Measurements from ENCODE around the gene CACHD1.
"Not testable (repeated sequence)": the region's sequence is repeated elsewhere in the genome, so short reads cannot be mapped to it uniquely, and the experiment has no call there.

CACHD1 gene

DNA sequence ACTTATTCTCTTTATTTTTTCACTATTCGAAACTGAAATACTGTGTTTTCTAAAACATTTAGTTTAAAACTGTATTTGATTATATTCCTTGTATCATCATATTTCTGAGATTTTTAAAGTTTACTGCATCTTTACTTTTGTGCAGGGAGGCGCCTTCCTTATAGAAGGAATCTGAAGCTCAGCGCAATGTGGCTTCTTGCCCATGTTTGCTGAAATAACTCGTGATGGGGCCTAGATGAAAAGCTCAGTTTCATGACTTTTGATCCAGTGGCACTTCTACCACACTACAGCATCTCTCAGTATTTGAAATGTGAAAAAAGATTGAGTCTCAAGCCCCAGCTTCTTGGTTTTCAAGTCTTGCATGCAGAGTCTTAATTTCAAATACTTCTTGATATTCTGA lies 28.4 kb downstream of the CACHD1 start:
- DNase-seq = no peak

DNA sequence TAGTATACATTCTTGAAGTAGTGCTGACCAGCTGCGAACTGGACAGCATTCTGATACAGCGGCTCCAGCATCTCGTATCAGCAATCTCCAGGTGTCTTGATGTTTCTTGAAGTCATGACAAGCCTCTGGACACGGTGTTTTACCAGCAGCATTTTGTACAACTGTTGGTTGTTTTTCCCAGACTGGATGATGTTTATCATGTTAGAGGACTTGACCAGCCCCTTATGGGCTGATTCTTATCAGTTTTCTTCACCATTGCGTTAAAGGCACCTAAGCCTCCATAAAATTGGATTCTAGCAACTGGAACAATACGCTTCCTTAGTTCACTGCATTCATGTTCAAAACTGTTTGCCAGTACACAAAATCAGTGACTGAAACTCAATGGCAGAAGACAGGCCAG lies 29.1 kb downstream of the CACHD1 start:
- DNase-seq = no peak

DNA sequence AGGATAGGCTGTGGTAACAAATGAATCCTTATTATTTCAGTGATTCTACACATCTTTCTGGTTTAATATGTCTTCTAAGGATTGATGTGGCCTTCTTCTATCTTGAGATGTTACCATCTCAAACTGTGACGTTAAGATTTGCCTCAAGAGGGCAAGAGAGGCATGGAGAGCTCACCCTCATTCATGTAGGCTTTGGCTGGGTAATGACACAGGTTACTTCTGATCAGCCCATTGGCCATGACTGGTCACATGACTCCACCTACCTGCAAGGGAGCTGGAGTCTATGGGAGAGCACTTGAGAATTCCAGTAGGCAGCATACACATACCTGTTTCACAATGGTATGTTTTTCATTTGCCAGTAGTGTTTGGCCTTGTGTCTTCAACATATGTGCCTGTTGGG lies 30.0 kb downstream of the CACHD1 start:
- DNase-seq = no peak

DNA sequence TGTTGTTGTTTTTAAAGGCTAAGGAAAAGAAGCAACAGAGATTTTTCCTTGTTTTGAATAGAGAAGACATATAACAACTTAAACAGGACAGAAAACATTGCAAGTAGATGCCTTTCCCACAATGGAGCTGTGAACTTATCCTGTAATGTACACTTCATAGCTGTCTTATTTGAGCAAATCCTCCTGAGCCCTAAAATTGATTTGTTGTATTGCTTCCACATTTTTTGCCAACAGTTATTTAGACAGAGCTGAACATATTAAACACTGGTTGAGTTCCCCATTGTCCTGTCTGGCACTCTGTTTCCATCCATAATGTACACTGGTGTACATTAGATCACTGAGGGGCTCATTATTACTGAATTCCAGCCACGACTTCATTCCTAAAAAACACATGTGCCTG lies 32.2 kb downstream of the CACHD1 start:
- no peak for DNase-seq

DNA sequence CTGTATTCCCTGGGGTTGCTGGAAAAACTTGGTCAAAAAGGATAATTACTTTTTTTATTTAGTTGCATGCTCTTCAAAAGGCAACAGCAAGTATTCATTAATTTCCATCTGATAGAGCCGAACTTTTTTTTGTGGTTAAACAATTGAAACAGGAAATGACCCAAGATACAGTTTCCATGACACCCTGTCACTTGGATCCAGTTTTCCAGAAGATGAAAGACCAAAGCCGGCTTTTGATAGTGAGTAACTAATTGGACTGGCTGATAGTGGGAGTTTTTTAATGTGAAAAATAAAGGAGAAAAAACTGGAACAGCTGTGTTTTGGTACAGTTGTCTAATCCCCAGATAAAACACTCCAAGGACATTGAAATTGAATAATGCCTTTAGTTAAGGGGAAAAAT lies 33.0 kb downstream of the CACHD1 start:
- DNase-seq = no peak

DNA sequence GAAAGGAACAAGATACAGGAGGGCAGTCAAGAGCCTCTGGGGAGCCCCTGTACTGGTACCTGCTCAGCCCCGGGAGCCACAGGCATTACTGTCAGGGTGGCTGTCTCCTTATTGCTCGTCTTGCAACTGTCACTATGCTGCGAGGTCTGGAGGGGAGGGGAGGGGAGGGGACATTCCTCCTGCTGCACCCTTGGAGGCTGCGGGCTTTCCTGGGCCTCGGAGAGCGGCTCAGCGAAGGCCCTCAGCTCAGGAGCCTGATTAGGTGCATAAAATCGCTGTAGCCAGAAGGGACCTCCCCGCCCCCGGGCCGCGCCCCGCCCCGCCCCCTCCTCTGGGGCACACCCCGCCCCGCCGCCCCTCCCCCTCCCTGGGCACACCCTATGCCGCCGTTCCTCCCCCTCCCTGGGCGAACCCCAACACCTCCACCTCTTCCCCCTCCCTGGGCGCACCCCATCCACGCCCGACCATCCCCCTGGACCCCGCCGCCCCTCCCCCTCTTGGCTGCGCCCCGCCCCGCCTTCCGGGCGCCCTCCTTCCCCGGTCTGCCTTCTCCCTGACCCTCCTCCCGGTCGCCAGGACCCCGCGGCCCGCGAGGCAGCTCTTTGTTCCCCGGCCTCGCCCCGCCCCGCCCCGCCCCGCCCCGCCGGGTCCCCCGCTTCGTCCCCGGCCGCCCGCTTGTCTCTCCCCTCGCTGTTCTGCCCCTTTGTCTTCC lies 35.5 kb downstream of the CACHD1 start:
- DNase-seq = peak; percentile 59

DNA sequence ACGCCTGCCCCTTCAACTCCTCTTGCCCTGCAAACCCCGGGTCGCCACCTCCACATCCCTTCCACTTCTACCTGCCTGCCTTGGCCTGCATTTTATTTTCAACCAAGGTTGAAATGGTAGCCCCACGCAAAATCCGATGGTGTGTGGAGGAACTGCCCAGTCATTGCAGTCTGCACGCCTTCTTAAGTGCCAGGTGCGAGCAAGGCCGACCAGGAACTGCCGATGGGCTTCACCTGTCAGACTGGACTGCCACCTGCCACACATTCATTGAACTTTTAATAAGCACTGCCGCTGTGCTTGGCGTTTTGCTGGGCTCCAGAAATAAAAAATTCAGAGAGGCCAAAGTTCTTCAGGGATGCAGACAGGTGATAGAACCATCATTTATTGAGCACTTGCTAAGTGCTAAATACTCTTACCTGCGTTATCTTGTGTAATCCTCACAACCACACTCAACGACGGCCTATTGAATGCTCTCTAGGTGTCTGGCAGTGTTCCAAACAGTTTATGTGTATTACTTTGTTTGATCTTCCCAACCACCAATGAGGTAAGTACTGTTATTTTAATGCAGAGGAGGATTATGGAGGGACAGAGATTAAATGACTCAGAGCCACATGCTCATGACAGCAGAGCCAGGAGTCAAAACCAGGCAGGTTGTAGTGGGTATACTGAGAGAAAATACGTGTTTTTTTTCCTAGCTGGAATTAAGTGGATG lies 36.2 kb downstream of the CACHD1 start:
- no peak for DNase-seq

DNA sequence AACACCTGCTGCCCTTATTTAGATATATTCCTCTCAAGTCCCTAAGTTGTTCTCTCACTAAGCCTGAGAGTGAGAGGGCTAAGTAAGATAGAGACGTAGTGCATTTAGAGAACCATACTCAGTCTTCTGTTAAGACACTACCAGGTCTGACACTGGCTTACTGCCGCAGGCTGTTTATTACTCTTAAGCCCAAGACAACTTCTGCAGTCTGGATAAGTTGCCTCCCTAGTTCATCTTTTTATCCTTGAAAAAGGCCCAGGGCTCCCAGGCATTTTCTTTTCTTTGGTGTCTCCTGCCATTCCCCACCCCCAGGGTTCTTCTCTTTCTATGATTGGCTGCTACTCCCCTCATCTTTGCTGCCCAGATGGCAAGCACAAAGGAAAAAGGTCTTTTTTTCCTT lies 38.7 kb downstream of the CACHD1 start:
- no peak for DNase-seq

DNA sequence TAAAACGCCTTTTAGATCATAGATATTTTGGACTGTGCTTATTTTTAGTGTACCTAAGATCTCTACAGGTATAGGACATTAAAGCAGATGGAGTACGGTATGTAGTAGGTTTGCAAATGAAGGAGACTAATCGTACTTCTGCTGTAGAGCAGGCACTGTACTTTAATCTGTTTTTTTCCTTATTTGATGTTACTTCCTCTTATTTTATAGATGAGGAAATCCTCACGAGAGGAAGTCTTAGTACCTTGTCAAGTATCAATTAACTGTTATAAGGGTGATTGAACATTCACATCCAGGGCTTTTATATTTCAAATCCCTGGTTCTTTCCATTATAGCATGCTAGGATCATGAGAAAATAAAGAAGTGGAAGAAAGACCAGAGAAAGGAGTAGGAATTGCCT lies 41.1 kb downstream of the CACHD1 start:
- DNase-seq = no peak

DNA sequence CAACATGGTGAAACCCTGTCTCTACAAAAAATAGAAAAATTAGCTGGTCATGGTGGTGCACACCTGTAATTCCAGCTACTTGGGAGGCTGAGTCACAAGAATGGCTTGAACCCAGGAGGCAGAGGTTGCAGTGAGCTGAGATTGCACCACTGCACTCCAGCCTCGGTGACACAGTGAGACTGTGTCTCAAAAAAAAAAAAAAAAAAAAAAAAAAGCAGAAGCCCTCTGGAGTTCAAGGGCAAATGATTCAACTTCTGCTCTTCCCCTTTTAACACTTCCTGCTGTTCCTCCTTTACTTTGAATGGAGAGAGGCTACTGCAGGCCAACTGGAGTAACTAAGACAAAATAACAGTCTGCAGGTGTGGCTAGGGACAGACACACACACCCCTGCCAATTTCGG lies 42.3 kb downstream of the CACHD1 start:
- not testable (repeated sequence) for DNase-seq

DNA sequence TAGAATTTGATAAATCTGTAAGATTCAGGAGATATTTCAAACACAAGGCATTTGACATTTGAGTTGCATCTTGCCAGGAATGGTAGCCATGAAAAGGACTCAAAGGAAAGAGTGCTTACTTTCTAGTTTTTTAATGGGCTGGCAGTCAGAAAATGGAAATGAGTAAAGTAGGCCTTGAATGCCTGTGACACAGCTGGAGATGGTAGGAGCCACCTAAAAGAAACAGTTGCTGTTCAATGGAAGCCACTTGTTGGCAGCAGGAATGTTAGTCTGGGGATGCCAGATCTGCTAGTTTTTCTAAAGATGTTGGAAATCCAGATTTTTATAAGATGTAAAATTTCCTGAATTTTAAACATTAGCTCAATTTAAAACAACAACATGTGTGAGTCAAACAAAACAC lies 43.6 kb downstream of the CACHD1 start:
- DNase-seq = no peak

DNA sequence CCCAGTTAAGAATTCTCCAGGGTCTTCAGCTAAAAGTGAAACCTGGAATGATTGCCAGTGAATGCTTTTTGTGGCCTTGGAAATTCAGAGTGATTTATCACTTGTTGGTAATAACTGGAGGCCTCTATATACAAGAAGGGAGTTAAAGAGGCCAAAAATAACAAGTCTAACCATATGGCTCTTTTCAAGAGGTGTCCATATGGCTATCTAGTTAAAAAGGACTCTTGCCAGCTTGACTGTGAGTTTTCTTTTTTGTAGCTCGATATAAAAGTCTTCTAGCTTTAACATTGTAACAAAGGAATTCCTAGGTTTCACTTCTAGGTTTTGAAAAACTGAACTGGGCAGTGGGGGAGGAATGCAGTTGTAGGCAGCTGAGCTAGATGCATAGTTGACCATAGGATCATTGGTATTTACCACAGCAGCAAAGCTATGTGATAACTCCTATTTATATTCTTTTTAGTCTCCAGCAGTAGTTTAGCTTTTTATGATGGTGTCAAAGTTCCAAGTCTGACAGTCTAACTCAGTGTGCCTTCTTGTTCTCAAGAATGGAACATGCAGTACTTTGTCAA lies 44.4 kb downstream of the CACHD1 start:
- peak; percentile 39 for DNase-seq

DNA sequence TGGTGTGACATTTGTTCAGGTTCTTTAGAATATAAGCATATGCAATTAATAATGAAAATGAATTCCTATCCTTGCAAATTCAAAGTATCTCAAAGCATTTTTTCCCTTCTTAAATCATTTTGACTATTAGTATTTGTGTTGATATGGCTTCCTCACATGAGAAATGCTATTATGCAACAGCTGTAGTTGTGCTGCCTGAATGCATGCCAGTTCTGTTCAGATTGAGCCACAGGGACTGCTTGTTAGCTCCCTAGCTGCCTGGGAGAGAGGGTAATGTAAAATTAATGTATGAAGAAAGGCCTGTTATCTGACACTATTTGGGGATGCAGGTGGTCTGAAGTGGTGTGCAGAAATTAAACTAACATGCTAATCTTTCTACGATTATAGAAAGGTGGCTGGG lies 45.5 kb downstream of the CACHD1 start:
- no peak for DNase-seq

DNA sequence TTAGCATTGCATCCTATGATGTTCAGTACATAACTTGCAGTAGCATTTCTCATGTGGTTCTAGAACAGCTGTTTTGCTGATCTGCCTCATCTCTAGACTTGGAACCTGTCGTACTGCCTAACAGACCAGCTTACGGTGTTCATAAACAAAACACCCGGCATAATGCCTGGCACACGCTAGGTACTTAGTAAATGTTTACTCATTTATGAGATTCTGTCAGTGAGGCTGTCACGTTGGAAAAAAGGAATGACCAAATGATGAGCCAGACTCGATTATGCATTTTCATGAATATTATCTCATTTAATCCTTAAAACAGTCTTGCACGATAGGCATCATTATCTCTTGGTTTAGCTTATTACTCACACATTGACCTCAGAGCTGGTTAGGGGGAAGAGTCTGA lies 46.4 kb downstream of the CACHD1 start:
- no peak for DNase-seq

DNA sequence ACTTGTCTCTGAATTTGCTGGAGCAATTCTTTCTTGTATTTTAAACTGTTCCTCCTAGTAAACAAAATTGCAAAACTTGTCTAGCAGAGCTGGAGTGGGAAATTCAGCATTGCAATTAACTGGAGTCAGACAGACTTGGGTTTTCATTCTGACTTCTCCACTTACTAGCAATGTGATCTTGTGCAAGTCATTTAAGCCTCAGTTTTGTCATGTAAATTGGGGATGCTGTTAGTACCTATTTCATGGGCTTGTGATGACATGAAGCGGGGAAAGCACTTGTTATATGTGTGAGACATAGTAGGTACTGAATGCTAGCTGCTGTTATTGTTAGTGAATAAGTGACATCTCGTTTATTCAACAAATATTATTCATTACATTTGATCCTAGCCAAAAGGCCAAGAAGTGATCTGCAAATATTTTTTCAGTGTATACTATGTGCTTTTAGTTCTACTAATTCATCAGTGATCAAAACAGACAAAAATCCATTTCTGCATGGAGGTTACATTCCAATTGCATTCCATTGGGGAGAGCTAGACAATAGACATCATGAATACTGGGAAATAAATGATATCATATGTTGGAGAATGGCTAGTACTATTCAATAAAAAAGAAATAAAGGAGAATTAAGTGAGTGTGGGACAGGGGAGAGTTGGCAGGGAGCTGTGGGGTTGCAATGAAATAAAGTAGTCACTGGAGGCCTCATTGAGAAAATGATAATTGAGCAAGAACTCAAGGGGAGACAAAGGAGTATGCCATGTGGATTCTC lies 47.1 kb downstream of the CACHD1 start:
- no peak for DNase-seq

DNA sequence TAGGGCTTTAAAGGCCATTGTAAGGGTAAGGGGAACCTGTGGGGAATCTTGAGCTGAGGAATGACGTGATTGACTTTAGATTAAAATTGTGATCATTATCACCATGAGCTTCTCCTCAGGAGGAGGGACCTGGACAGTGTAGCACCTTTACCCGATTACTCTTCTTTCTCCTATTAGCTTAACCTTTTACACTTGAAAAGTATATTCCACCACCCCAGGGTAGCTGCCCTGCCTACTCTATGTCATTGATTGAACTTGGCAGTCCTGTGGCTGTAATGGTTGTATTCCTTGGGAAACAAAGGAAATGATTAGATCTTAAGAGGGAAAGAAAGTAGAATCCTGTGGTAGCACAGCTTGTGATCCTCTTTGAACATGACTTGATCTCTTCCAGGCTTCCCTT lies 47.7 kb downstream of the CACHD1 start:
- no peak for DNase-seq

DNA sequence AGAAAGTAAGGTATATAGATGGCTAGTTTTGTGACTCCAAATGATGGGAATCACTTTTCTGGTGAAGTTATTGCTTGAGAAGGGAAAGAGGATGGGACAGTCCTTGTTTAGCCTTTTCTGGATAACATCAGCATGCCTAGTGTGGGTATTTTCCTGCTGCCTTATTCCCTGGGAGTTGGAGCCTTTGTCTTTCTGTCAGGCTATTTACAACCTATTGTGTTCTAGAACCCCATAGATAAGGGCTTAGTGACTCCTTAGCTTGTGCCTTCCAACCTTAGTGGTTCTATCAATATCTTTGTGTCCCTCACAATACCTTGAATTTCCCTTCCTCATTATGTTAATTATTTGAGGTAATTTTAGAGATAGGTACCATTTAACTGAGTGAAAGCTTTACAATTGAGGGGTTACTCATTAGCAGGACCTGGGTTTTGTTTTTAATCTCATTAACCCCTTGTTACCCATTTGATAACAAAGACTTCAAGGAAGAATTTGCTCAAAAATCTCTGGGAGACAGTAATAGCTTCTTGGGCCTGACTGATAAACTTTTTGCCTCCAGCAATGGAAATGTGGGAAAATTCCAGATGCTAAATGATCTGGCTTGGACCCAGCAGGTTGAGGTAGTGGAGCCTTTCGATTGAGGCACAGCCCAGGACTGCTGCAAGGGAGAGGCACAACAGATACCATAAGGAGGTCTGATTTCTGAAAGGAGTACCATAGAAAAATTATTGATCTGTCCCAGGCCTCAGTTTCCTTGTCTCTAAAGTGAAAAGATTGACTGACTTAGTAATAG lies 49.0 kb downstream of the CACHD1 start:
- DNase-seq = no peak

DNA sequence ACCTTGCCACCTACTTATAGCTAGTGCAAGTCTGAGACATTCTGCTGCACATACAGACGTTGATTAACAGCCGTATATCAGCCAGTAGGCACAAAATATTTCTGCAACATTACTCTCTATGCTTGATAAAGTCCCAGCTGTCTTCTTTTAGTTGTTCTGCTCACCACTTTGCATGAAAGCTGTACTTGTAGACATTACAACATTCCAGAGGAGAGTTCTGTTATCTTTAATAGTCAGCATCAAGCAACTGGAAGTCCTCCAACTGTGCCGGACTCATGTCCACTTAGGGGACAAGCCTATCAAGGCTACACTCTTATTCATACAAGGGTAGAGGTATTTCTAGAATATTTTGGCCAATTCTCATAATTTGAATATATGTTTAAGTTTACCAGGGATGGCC lies 50.0 kb downstream of the CACHD1 start:
- DNase-seq = no peak

DNA sequence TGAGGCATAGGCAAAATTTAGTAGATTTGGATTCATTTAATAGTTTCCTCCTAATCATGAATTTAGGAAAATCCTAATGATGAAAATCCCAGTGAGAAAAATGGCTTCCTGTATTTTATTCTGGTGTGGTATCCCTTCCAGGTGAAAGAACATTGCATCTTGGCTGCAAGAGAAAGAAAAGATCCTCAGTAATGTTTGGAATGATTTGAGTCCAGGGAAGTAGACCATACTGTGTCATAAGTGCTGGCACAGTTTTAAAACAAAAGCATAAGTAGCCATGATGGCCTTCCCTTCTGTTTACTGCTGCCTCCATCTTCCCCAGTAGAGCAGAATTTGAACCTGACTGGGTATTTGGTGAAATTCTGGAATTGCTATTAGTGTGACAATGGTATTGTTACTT lies 52.8 kb downstream of the CACHD1 start:
- DNase-seq = no peak

DNA sequence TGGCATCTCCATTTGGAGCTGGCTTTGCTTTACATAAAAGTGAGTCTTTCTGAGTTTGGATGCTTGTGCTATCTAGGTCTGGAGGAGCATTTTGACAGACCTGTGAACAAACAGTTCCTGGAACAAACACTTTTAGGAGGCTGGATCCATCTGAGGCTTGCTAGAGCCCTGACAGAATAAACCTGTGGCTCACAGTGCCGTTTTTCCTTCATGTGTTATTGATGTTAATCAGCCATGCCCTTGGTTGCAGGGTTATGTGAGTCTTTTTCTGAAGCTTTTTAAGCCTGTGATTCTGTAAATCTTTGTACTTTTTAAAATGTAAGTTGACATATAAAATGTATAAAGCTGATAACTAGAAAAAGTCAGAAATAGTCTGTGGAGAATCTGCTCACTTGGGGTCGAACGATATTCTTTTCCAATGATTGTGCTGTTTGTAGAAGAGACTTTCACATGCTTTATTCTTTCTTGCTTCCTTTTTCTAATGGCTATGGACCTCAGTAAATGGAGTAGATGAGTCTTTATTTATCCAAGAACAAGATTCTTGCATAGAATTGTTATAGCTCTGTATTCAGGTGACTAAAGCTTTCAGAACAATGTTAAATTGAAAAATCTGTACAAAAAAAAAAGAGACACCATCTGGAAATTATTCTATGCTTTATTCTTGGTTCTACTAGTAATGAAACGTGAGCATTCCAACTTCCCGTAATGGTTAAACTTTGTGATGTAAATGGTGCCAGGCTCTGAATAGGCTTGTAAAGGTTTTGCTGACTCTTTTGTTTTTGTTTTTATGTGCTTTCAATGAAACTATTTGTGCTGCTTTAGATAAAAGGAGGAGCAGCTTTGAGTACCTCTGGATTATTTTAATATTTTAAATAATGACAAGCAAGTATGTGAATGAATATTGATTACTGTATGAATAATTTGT lies 53.7 kb downstream of the CACHD1 start:
- DNase-seq = no peak

DNA sequence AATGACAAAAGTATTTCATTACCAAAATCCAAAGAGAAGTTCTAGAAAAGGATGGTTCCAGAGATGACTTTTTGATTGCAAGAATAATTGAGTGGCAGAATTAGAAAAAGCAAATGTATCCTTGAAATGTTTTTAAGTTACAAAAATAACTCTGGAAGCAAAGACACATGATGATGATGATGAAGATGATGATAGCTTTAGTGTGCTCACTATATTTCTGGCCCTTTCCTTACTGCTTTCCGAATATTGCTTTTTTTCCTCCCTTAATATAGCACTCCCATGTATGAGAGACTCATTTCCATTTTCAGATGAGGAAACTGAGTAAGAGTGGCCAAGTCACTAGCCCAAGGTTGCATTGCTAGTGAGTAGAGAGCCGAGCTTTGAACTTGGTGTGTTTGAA lies 54.7 kb downstream of the CACHD1 start:
- no peak for DNase-seq
